ENCODE measurements around the gene ALPK3.

DNA sequence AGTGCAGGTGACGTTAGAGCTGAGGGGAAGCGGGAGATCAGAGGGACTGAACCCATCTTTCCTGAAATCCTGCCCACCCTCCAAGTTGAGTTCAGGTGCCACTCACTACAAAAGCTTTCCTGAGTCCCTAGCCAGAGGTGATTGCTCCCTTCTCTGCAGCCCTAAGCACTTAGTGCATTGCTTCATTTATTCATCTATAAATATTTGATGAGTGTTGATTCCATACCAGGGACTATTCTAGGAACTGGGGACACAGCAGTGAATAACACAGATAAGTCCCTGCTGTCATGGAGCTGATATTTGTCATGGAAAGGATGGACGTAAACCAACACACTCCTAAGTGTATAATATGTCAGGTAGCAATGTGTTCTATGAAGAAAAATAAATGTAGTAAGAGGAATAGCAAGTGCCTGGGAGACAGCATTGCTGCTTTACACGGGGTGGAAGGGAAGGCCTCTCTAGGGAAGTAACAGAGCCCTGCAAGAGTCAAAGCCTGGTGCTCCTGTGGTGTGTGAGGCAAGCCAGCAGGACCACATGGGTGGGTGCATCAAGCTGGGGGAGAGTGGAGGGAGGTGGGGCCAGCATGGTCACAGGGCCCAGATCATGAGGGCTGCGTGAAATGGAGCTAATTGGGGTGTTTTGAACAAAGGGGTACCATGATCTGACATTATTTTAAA, 18.6 kb downstream of the ALPK3 start:
- TF ChIP-seq POLR2A (IDR thresholded peaks at IDR 0.05), result no peak
- TF ChIP-seq CTCF (IDR thresholded peaks at IDR 0.05), result no peak

Measured in stomach (tissue), 4 donors.